ENCODE results near the gene DCDC2B. TPM values are rescaled to one million over a fixed set of nuclear protein-coding genes. Genes with fewer than 3 reads are reported as not detected.

DCDC2B gene
- total and polyA plus RNA-seq, 9 of the 15 experiments (the other 6 are each of a cell fraction or from before 2014, with no cell fraction given), result not detected

GRCh38 chr1:32197074-32197473 lies 11.8 kb upstream of the DCDC2B start (continued):
- TF ChIP-seq SFPQ (IDR thresholded peaks at IDR 0.05; ENCODE audit: low read depth, low read length), result no peak
- no peak for TF ChIP-seq HNRNPH1 (optimal IDR thresholded peaks at IDR 0.05; ENCODE audit: low read depth, low read length)
- no peak for TF ChIP-seq ZNF76 (CRISPR knock-in tag; IDR thresholded peaks at IDR 0.05; ENCODE audit: borderline replicate concordance)
- TF ChIP-seq FOXK1 (CRISPR knock-in tag; IDR thresholded peaks at IDR 0.05; ENCODE audit: borderline replicate concordance), result no peak
- TF ChIP-seq CREBBP (IDR thresholded peaks at IDR 0.05; ENCODE audit: low read depth, low read length), result no peak
- TF ChIP-seq MCM5 (IDR thresholded peaks at IDR 0.05; ENCODE audit: low read depth), result no peak
- TF ChIP-seq ZC3H11A (IDR thresholded peaks at IDR 0.05; ENCODE audit: low read depth, low read length), result no peak
- TF ChIP-seq HCFC1 (IDR thresholded peaks at IDR 0.05; ENCODE audit: low read depth, low read length), result no peak
- TF ChIP-seq ZC3H8 (IDR thresholded peaks at IDR 0.05), result no peak
- TF ChIP-seq ATF2 (CRISPR knock-in tag; IDR thresholded peaks at IDR 0.05), result no peak
- TF ChIP-seq ZNF282 (CRISPR knock-in tag; IDR thresholded peaks at IDR 0.05), result 0 out of 2 replicates have a peak, but pooled peaks have one; percentile 29
- TF ChIP-seq CXXC5 (CRISPR knock-in tag; IDR thresholded peaks at IDR 0.05), result no peak
- no peak for TF ChIP-seq ID3 (CRISPR knock-in tag; IDR thresholded peaks at IDR 0.05)
- no peak for TF ChIP-seq ID3 (tag; IDR thresholded peaks at IDR 0.05)

Measured in K562 (cell line).